HepG2 (cell line): ENCODE measurements around the gene CCDC97. TPM values are rescaled to one million over a fixed set of nuclear protein-coding genes. Genes with fewer than 3 reads are reported as not detected.

Experiments used
- BRF2 ChIP-seq: sonication (generic); formaldehyde crosslinking; IDR thresholded peaks from 2 replicates; pipeline ENCODE4 v1.8.1; 2022; ENCODE audit warnings: mild to moderate bottlenecking, missing genetic modification reagents
- CBX2 ChIP-seq, 2 experiments: fragments of 200-600 bp in 1 of 2; sonication (generic); formaldehyde crosslinking in 1 of 2; IDR thresholded peaks; 2 replicates each; pipeline versions ENCODE4 v1.7.0 to v1.8.1; 2018 to 2022; ENCODE audit warnings: low read depth in 2 of 2, low read length in 1 of 2, mild to moderate bottlenecking in 1 of 2, missing genetic modification reagents in 1 of 2
- FOSL2 ChIP-seq: sonication (generic); formaldehyde crosslinking; IDR thresholded peaks from 2 replicates; pipeline ENCODE4 v1.4.0; 2020; ENCODE audit warnings: missing genetic modification reagents
- FOXO1 ChIP-seq: sonication (generic); formaldehyde crosslinking; IDR thresholded peaks from 2 replicates; pipeline ENCODE4 v1.4.0; 2020; ENCODE audit warnings: missing genetic modification reagents
- NR0B2 ChIP-seq: sonication (generic); formaldehyde crosslinking; IDR thresholded peaks from 2 replicates; pipeline ENCODE4 v1.4.0; 2020; ENCODE audit warnings: mild to moderate bottlenecking, missing genetic modification reagents
- SMAD3 ChIP-seq: sonication (generic); formaldehyde crosslinking; IDR thresholded peaks from 2 replicates; pipeline ENCODE4 v1.4.0; 2020; ENCODE audit warnings: missing genetic modification reagents
- ZFP1 ChIP-seq: IDR thresholded peaks from 2 replicates; pipeline ENCODE4 v1.6.1; 2016
- ZFY ChIP-seq: sonication (generic); formaldehyde crosslinking; IDR thresholded peaks from 2 replicates; pipeline ENCODE4 v1.4.0; 2020; ENCODE audit warnings: missing genetic modification reagents
- ZNF12 ChIP-seq: sonication (generic); formaldehyde crosslinking; IDR thresholded peaks from 2 replicates; pipeline ENCODE4 v1.5.0; 2020; ENCODE audit warnings: missing genetic modification reagents
- ZNF232 ChIP-seq: sonication (generic); formaldehyde crosslinking; IDR thresholded peaks from 2 replicates; pipeline ENCODE4 v1.4.0; 2020; ENCODE audit warnings: missing genetic modification reagents, borderline replicate concordance
- ZNF331 ChIP-seq: sonication (generic); formaldehyde crosslinking; IDR thresholded peaks from 2 replicates; pipeline ENCODE4 v1.4.0; 2020; ENCODE audit warnings: missing genetic modification reagents
- ZNF616 ChIP-seq: sonication (generic); formaldehyde crosslinking; IDR thresholded peaks from 2 replicates; pipeline ENCODE4 v1.5.0; 2020; ENCODE audit warnings: low read depth, mild to moderate bottlenecking, missing genetic modification reagents
- ZNF720 ChIP-seq: sonication (generic); formaldehyde crosslinking; IDR thresholded peaks from 2 replicates; pipeline ENCODE4 v1.4.0; 2020; ENCODE audit warnings: missing genetic modification reagents
- ZNF747 ChIP-seq: sonication (generic); formaldehyde crosslinking; IDR thresholded peaks from 2 replicates; pipeline ENCODE4 v1.8.1; 2023; ENCODE audit warnings: missing genetic modification reagents, mild to moderate bottlenecking, borderline replicate concordance
- polyA plus RNA-seq, 8 experiments: library from polyadenylated mRNA; depleted of rRNA in 3 of 8; stranded (reverse) in 7 of 8; unstranded in 1 of 8; fragments of >200 nt; fragmentation: Illumina TruSeq in 4 of 8; extraction: Trizol in 4 of 8; gene quantifications; 2 replicates each; pipeline versions ENCODE4 v1.2.1 to v1.2.3, GENCODE V29; 2011 to 2016; ENCODE audit warnings: low read depth in 4 of 8, missing spikeins in 1 of 8, mixed read lengths in 1 of 8; ENCODE audit not compliant: insufficient read depth in 1 of 8
- total RNA-seq, 5 experiments: library from RNA; depleted of rRNA; stranded (reverse); fragments of >200 nt; fragmentation: Illumina TruSeq; extraction: Trizol; gene quantifications; 2 replicates each; pipeline ENCODE4 v1.2.3, GENCODE V29; 2016; ENCODE audit warnings: low read depth in 1 of 5
- TF ChIP-seq, protein P1 (sequence below): sonication (generic); formaldehyde crosslinking; conservative IDR thresholded peaks from 2 replicates; pipeline ENCODE4 v1.4.0; 2020; ENCODE audit warnings: missing genetic modification reagents
- TF ChIP-seq, protein P2 (sequence below): sonication (generic); formaldehyde crosslinking; IDR thresholded peaks from 2 replicates; pipeline ENCODE4 v1.4.0; 2020; ENCODE audit warnings: missing genetic modification reagents
- TF ChIP-seq, protein P3 (sequence below): sonication (generic); formaldehyde crosslinking; IDR thresholded peaks from 2 replicates; pipeline ENCODE4 v1.9.0; 2022; ENCODE audit warnings: low read depth, missing genetic modification reagents
- TF ChIP-seq, protein P4 (sequence below): fragments of 450-650 bp; IDR thresholded peaks from 2 replicates; pipeline ENCODE4 v1.6.1; 2017
- TF ChIP-seq, protein P5 (sequence below): sonication (generic); formaldehyde crosslinking; IDR thresholded peaks from 2 replicates; pipeline ENCODE4 v1.4.0; 2020; ENCODE audit warnings: missing genetic modification reagents

The CCDC97 gene
- total and polyA plus RNA-seq, 2 of the 13 experiments (the other 11 are each of a cell fraction or from before 2014, with no cell fraction given): 6.2 to 7.3 TPM

- TF ChIP-seq, protein P1, sequence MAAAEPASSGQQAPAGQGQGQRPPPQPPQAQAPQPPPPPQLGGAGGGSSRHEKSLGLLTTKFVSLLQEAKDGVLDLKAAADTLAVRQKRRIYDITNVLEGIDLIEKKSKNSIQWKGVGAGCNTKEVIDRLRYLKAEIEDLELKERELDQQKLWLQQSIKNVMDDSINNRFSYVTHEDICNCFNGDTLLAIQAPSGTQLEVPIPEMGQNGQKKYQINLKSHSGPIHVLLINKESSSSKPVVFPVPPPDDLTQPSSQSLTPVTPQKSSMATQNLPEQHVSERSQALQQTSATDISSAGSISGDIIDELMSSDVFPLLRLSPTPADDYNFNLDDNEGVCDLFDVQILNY (CRISPR knock-in tag): no peak; the same call in 1 of the 2 replicates
- TF ChIP-seq ZFP1 (CRISPR knock-in tag) (no peak), BRF2 (CRISPR knock-in tag) (peak; percentile 51; the same call in 1 of the 2 replicates), ZNF616 (CRISPR knock-in tag) (peak; percentile 63; the same call in 1 of the 2 replicates), ZNF747 (CRISPR knock-in tag) (peak; percentile 90; the same call in 1 of the 2 replicates), FOSL2 (CRISPR knock-in tag) (peak; percentile 6; the same call in 1 of the 2 replicates), ZFY (CRISPR knock-in tag) (peak; percentile 93), CBX2 (IDR thresholded peaks at IDR 0.05; ENCODE audit: low read depth, low read length) (no peak), CBX2 (CRISPR knock-in tag; IDR thresholded peaks at IDR 0.05; ENCODE audit: low read depth) (0 out of 2 replicates have a peak, but pooled peaks have one; percentile 81), FOXO1 (CRISPR knock-in tag) (no peak), ZNF12 (0 out of 2 replicates have a peak, but pooled peaks have one; percentile 26), SMAD3 (peak; percentile 21; the same call in 1 of the 2 replicates), NR0B2 (CRISPR knock-in tag) (peak; percentile 66; the same call in 1 of the 2 replicates), ZNF331 (CRISPR knock-in tag) (peak; percentile 39), ZNF720 (CRISPR knock-in tag) (no peak), ZNF232 (CRISPR knock-in tag) (peak; percentile 85; the same call in 1 of the 2 replicates)
- TF ChIP-seq, protein P2, sequence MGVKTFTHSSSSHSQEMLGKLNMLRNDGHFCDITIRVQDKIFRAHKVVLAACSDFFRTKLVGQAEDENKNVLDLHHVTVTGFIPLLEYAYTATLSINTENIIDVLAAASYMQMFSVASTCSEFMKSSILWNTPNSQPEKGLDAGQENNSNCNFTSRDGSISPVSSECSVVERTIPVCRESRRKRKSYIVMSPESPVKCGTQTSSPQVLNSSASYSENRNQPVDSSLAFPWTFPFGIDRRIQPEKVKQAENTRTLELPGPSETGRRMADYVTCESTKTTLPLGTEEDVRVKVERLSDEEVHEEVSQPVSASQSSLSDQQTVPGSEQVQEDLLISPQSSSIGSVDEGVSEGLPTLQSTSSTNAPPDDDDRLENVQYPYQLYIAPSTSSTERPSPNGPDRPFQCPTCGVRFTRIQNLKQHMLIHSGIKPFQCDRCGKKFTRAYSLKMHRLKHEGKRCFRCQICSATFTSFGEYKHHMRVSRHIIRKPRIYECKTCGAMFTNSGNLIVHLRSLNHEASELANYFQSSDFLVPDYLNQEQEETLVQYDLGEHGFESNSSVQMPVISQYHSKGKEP (CRISPR knock-in tag): peak; percentile 82
- TF ChIP-seq, protein P3, sequence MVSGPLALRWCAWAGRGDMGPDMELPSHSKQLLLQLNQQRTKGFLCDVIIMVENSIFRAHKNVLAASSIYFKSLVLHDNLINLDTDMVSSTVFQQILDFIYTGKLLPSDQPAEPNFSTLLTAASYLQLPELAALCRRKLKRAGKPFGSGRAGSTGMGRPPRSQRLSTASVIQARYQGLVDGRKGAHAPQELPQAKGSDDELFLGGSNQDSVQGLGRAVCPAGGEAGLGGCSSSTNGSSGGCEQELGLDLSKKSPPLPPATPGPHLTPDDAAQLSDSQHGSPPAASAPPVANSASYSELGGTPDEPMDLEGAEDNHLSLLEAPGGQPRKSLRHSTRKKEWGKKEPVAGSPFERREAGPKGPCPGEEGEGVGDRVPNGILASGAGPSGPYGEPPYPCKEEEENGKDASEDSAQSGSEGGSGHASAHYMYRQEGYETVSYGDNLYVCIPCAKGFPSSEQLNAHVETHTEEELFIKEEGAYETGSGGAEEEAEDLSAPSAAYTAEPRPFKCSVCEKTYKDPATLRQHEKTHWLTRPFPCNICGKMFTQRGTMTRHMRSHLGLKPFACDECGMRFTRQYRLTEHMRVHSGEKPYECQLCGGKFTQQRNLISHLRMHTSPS (CRISPR knock-in tag): no peak
- TF ChIP-seq, protein P4, sequence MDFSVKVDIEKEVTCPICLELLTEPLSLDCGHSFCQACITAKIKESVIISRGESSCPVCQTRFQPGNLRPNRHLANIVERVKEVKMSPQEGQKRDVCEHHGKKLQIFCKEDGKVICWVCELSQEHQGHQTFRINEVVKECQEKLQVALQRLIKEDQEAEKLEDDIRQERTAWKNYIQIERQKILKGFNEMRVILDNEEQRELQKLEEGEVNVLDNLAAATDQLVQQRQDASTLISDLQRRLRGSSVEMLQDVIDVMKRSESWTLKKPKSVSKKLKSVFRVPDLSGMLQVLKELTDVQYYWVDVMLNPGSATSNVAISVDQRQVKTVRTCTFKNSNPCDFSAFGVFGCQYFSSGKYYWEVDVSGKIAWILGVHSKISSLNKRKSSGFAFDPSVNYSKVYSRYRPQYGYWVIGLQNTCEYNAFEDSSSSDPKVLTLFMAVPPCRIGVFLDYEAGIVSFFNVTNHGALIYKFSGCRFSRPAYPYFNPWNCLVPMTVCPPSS: no peak
- TF ChIP-seq, protein P5, sequence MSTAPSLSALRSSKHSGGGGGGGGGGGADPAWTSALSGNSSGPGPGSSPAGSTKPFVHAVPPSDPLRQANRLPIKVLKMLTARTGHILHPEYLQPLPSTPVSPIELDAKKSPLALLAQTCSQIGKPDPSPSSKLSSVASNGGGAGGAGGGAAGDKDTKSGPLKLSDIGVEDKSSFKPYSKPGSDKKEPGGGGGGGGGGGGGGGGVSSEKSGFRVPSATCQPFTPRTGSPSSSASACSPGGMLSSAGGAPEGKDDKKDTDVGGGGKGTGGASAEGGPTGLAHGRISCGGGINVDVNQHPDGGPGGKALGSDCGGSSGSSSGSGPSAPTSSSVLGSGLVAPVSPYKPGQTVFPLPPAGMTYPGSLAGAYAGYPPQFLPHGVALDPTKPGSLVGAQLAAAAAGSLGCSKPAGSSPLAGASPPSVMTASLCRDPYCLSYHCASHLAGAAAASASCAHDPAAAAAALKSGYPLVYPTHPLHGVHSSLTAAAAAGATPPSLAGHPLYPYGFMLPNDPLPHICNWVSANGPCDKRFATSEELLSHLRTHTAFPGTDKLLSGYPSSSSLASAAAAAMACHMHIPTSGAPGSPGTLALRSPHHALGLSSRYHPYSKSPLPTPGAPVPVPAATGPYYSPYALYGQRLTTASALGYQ (CRISPR knock-in tag): no peak
Measured at GRCh38 chr19:41310033-41310831, at the start of gene CCDC97 (continued).
